GM19397 (cell line): ENCODE results near the gene DSCAML1.
"Not testable (repeated sequence)": the region's sequence is repeated elsewhere in the genome, so short reads cannot be mapped to it uniquely, and the experiment has no call there.

Experiments used
- ATAC-seq: cut with Tn5 transposase; IDR thresholded peaks from one replicate; pipeline ENCODE4 v1.9.1; 2021; ENCODE audit warnings: mild to moderate bottlenecking, moderate library complexity; ENCODE audit not compliant: unreplicated experiment

Gene DSCAML1

GRCh38 chr11:117459123-117459978 is 337.7 kb downstream of the DSCAML1 start:
- no peak for ATAC-seq

GRCh38 chr11:117458275-117459122 is 338.5 kb downstream of the DSCAML1 start:
- no peak for ATAC-seq

- ATAC-seq = no peak
Observed at GRCh38 chr11:117457835-117458234, 339.2 kb downstream of the DSCAML1 start.

- ATAC-seq = no peak
Observed at GRCh38 chr11:117457031-117457785, 339.8 kb downstream of the DSCAML1 start.

- not testable (repeated sequence) for ATAC-seq
Observed at GRCh38 chr11:117456721-117457029, 340.3 kb downstream of the DSCAML1 start.

- ATAC-seq = no peak
Observed at GRCh38 chr11:117456027-117456720, 340.8 kb downstream of the DSCAML1 start.

GRCh38 chr11:117454564-117454917 is 342.5 kb downstream of the DSCAML1 start:
- ATAC-seq = no peak

GRCh38 chr11:117453886-117454563 is 343.0 kb downstream of the DSCAML1 start:
- ATAC-seq = no peak

- ATAC-seq = no peak
Observed at GRCh38 chr11:117449111-117449693, 347.8 kb downstream of the DSCAML1 start.

GRCh38 chr11:117444711-117445658 is 352.0 kb downstream of the DSCAML1 start:
- no peak for ATAC-seq

GRCh38 chr11:117444256-117444655 is 352.8 kb downstream of the DSCAML1 start:
- ATAC-seq = no peak

GRCh38 chr11:117443266-117444186 is 353.5 kb downstream of the DSCAML1 start:
- ATAC-seq = no peak

- ATAC-seq = no peak
Observed at GRCh38 chr11:117442869-117443239, 354.2 kb downstream of the DSCAML1 start.

GRCh38 chr11:117442049-117442868 is 354.8 kb downstream of the DSCAML1 start:
- ATAC-seq = no peak

- no peak for ATAC-seq
Observed at GRCh38 chr11:117441146-117441975, 355.7 kb downstream of the DSCAML1 start.

- ATAC-seq = no peak
Observed at GRCh38 chr11:117440258-117440657, 356.8 kb downstream of the DSCAML1 start.
